NCI-H2196 treated with DMSO at 0.1 percent for 48 hours (cell line): ENCODE results near the gene REEP1.

Experiments used
- DNase-seq: peaks from one replicate; lab custom pipeline; 2025; ENCODE audit not compliant: unreplicated experiment; lab: John Stamatoyannopoulos, UW

REEP1 gene

GRCh38 chr2:86199834-86200177 lies 137.6 kb downstream of the REEP1 start:
- no peak for DNase-seq

- no peak for DNase-seq
These were observed 141.5 kb downstream of the REEP1 start for GRCh38 chr2:86195808-86196387.

DNA sequence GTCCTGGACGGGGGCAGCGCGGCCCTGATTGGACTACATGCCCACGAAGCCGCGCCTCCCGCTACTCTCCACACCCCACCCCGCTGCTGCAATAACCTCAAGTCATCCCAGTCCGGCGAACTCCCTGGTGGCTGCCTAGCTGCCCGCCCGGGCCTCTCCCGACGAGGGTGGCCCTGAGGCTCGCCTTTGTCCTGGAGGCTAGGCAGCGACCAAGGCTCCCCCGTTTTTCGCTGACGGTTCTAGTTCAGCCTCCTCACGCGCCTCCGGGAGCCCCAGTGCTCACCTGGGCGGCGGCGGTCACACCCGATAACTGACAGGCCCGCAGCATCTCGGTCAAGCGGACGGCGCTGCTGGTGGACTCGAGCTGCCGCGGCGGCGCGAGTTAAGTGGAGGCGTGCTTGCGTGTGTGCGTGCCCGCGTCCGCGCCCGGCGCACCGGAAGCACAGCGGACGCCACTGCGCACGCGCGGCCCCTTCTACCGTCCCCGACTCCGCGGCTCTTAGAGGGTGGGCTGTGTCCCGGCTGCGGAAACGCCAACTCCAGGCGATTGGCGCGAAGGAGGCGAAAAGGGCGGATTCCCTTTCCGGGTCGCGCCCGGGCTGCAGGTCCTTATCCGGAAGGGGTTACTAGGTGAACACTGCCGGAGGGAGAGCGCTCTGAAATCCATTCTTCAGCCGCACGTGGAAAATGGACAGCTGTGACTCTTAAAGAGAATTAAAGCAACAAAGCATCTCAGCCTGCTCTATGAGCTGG lies 142.2 kb downstream of the REEP1 start, which contains the start of gene IMMT:
IMMT (minus strand) TSS at position 408 of the 753 bp plus-strand sequence; CDS start at position 328, 80 bp downstream.
- peak; percentile 74 for DNase-seq

DNA sequence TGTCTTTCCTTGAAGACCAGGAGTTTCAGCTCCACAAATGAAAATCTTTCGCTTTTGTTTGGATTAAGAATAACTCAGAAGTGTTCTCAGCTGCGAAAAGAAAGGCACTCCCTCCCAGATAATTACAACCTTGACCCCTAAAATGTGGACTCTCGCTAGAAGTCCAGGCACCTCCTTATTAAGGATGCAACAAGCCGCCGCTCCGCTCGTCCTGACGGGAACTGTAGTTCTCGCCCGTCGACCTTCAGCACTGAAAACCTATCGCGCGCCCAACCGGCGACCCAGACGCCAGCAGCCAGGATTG lies 142.7 kb downstream of the REEP1 start:
- no peak for DNase-seq

- no peak for DNase-seq
These were observed 143.4 kb downstream of the REEP1 start for GRCh38 chr2:86193901-86194567.

- no peak for DNase-seq
These were observed 147.5 kb downstream of the REEP1 start for GRCh38 chr2:86189782-86190416.

- DNase-seq: no peak
These were observed 151.0 kb downstream of the REEP1 start for GRCh38 chr2:86186431-86186830.

DNA sequence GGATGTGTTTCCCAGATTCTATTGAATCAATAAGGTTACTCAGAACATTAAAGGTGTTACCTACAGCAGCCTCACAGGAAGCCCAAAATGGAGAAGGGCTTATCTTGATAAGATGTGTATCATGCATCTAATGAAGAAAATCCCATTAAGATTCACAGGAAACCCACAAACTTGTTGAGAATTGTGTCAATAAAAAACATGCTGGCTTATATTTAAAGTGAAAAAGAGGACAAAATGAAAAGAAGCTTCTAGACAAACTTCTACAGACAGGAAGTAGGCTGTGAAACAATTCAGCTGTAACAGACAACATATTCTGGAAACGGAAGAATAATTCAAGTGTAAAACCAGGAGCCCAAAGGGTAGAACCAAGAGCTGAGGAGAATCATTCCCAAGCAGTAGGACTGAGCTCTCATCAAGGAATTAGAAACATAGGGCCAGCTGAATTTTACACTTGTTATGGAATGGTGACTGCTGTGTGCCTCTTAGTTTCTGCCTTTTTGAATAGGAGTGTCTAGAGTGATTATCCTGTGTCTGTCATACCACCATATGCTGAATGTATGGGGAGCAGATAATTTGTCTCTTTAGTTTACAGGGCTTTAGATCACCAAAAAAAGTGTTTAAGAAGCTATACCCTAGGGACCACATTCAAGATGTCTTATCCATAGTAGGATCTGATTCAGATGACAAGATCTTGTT lies 151.8 kb downstream of the REEP1 start:
- no peak for DNase-seq

DNA sequence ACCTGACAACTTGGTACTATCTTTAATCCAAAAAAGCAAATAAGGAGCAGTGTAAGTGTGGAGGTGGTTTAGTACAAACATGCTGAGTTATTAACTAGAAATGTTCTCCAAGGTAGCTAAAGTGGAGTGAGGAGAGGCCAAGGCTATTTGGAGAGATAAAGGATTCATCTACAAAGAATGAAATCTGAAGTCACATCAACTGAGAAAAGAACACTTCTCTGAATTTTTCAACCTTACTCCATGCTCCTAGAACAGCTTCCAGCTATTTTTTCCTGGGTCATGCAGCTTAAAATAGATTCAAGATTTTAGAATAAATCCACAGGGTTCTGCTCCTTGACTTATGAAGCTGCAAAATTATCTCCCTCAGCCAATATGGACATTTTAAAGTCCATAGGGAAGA lies 160.8 kb downstream of the REEP1 start:
- no peak for DNase-seq

- DNase-seq: no peak
These were observed 161.6 kb downstream of the REEP1 start for GRCh38 chr2:86175828-86176227.

DNA sequence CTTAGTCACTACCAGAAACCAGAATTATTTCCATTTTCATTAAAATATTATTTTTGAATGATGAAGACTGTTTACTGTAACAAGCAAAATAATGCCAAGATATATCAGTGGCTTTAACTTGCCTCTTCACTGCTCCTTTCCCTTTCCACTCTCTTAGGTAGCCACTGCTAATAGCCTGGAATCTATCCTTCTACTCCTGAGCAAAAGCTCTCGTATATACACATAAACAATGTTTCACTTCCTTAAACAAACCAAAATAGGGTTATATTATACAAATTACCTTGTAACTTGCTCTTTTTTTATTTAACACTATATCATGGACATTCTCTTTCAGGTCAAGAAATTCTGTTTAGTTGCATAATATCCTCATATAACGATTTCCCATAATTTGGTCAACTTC lies 163.0 kb downstream of the REEP1 start:
- no peak for DNase-seq

DNA sequence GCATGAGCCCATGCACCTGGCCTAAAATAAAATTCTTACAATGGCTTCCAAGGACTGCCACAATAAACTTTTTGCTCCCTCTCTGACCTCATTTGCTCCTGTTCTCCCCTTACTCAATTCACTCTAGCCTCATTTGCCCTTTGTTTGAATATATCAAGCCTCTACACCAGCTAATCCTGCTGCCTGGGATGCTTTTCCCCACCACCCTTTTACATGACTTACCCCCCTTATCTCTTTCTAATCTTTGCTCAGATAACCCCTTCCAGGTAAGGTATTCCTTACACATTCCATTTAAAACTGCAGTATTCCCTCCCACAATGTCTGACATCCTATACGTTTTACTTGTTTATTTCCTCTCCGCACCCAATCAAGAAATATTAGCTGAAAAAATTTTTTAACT lies 164.8 kb downstream of the REEP1 start:
- DNase-seq: no peak

DNA sequence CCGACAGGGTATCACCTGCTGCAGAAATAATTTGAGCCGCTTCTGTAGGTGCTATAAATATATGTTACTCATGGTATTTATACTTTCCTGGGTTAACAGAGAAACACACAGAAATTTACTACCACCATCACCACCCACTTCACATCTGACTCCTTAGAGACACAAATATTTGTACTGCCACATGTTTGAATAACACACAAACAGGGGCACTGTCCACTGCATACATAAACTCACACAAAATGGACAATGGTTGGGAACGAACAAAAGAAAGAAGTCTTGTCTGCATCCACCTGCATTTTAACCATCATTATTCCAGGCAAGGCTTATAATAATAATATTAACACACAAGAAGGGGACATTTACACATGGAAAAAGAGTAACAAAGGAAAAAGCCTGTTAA lies 166.1 kb downstream of the REEP1 start:
- no peak for DNase-seq

GRCh38 chr2:86170449-86170848 lies 167.0 kb downstream of the REEP1 start:
- no peak for DNase-seq
